Measurements from ENCODE around the gene FAM120B.
"Not testable (repeated sequence)": the region's sequence is repeated elsewhere in the genome, so short reads cannot be mapped to it uniquely, and the experiment has no call there.

FAM120B gene

DNA sequence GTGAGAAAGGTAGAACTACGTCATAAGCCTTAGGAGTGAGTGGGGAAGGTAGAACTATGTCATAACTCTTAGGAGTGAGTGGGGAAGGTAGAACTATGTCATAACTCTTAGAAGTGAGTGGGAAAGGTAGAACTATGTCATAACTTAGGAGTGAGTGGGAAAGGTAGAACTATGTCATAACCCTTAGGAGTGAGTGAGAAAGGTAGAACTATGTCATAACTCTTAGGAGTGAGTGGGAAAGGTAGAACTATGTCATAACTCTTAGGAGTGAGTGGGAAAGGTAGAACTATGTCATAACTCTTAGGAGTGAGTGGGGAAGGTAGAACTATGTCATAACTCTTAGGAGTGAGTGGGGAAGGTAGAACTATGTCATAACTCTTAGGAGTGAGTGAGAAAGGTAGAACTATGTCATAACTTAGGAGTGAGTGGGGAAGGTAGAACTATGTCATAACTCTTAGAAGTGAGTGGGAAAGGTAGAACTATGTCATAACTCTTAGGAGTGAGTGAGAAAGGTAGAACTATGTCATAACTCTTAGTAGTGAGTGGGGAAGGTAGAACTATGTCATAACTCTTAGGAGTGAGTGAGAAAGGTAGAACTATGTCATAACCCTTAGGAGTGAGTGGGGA is 92.3 kb downstream of the FAM120B start:
- not testable (repeated sequence) for DNase-seq

DNA sequence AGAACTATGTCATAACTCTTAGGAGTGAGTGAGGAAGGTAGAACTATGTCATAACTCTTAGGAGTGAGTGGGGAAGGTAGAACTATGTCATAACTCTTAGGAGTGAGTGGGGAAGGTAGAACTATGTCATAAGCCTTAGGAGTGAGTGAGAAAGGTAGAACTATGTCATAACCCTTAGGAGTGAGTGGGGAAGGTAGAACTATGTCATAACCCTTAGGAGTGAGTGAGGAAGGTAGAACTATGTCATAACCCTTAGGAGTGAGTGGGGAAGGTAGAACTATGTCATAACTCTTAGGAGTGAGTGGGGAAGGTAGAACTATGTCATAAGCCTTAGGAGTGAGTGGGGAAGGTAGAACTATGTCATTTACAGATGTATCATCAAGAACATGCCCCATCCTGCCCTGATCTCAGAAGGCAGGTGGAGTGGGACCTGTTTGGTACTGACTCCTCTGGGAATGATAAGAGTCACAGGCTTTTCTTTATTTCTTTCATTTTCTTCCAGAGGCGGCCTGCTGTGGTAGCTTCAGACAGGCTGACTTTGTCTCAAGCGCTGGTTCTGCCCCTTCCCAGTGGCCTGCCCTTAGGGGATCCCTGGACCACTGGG is 93.5 kb downstream of the FAM120B start:
- DNase-seq = not testable (repeated sequence)

DNA sequence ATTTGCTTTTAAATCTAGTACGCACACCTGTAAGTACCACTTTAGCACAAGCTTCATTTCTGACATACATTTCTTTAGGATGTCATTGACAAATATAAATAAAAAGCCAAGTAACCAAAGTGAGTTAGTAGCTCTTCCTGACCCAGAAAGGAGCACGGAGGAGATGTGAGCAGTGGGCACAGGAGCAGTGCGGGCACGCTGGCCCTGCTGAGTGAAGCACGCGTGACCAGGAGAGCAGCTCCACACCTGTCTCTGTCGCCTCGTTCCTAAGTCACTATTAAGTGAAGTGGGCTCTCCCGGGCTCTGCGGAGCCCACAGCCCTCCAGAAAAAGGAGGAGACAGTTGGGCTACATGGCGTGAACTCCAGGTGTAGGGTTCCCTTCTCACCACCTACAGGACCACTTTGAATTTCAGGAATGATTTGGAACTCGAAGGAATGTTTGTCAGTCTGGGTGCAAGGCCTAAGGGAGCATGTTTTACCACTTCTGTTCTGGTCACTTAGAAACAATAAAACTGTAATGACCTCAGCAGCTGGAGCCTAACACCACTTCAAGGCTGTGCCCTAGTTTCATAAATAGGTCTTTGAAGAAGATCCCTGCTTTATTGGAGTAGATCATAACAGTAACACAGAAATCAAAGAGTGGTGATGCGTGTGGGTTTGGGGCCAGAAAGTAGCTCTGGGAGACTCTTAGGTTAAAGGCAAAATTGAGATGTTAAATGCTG is 95.9 kb downstream of the FAM120B start:
- no peak for DNase-seq

DNA sequence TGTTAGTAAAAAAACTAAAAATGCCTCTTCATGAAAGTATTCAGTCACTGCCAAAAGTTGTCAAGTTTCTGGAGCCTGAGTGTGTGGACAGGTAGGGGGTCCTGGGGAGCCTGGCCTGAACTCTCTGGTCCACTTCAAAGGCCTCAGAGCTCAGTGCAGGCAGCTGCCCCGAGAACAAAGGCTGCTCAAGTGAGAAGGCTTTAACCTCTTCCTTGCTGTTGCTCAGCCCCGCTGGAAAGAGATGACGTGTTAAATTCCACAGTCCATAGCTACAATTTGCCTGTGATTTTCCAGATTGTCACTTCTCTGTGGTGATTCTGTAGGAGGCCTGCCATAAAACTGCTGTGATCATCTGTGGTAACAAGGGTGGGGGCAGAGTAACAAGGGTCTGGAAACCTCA is 96.9 kb downstream of the FAM120B start:
- DNase-seq = no peak

DNA sequence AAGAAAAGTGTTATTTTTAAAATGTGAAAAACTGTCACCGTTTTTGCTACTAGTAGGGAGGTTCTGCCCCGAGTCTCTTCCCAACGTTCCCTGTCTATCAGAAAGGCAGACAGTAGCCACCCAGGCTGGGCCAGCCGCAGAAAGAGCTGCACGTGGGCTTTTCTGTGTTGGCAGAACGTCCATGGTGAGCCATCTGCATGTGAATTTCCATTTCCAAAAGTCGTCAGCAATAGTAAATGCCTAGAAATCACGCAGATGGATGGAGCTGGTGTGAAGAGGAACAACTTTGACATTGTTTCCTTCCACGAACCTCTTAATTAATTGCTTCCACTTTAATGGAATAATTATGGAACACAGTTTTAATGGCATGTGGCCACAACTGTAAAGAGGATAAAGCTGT is 97.5 kb downstream of the FAM120B start:
- DNase-seq = no peak

DNA sequence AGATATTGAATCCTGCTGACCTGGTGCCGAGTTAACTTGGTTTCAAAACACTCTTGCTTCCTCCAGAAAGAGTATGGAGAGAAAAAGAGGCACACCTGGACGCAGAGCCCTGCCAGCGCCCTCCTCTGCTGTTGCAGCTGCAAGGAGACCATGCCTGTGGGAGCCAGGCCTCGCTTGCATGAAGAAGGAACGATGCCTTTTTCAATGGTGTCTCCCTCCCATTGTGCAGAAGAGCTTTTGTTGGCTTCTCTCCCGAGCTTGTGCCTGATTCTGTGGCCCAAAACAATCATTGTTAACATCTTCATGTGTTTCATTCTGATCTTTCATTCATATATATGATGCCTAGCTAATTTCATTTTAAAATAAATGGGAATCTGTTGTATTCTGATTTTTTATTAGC is 98.1 kb downstream of the FAM120B start:
- no peak for DNase-seq

DNA sequence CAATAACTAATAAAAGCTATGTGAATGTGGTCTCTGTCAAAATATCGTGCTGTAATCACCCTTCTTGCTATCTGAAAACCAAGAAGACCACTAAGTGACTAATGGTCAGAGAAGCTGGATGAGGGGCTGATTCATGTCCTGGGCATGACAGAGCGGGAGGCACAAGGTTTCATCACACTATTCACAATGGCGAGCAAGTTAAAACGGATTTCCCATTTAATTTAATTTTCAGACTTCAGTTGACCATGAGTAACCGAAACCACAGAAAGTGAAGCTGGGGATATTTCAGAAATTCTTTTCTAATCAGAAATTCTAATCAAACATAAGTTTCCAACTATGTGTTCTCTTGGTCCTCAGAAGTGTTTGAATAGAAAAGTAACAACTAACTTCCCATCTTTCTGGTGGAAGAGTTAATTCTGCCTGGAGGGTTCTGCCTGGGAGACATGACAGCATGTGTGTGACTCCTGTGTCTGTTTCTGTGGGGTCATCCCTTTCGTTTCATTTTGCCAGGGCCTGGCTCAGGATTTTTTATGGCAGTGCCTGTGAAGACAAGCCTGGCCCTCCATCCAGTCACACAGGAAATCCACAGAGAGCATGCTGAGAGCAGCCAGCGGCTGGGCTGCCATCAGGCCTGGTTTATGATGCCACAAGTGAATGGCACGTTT is 98.9 kb downstream of the FAM120B start:
- DNase-seq = no peak

DNA sequence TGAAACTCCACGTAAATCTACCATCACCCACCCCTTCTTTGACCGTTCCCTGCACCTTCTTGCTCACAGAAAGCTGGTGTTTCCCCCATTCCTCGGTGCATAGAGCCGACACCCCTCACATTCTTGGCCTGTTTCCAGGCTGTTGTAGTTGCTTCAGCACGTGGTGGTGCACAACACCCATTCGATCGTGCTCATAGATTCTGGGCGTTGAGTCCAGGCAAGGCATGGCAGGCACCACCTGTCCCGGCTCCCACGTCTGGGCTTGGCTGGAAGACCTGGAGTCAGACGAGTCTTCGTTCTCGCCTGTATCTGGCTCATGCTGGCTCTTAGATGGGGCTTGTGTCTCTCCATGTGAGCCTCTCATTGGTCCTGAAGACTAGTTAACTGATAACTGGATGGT is 100.6 kb downstream of the FAM120B start:
- no peak for DNase-seq

DNA sequence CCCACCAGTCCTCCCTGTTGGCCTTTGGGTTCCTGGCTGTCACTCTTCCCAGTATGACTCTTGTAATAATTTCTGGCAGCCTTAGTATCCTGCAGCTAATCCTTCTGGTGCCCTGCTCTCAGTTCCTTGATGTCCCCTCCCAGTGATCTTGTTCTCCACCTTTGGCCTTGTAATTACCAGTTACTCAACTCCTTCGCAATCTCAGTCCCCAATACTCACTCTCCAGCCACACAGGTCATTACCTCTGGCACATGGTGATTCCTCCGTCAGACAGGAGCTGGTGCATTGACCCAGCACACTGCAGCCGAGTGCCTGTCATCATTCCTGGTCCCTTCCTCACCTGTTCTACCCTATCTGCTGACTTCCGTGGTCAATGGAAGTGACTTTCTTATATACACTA is 101.4 kb downstream of the FAM120B start:
- no peak for DNase-seq

DNA sequence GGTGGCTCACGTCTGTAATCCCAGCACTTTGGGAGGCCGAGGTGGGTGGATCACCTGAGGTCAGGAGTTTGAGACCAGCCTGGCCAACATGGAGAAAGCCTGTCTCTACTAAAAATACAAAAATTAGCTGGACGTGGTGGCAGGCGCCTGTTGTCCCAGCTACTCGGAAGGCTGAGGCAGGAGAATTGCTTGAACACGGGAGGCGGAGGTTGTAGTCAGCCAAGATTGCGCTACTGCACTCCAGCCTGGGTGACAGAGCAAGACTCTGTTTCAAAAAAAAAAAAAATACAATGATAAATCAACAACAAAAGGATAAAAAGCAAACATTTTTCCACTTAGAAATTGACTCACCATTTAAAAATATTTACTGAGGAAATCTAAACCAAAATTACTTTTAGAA is 103.2 kb downstream of the FAM120B start:
- DNase-seq = not testable (repeated sequence)

DNA sequence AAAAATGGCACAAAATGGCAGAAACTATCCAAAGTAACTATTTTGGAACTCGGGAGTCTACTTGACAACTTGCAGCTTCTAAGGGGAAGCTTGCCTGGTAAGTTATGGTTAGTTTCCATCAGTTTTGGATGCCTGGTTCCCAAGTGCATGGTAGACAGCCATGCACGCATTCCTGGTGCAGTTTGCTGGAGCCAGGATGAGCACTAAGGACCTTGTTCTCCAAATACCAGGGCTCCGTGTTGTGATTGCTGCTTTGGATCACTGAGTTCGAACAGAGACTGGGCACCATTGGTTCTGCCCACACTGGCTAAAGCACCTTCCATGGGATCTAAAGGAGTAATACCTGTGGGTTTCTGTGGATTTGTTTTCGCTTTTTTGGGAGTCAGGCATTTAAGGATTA is 103.7 kb downstream of the FAM120B start:
- DNase-seq = no peak

DNA sequence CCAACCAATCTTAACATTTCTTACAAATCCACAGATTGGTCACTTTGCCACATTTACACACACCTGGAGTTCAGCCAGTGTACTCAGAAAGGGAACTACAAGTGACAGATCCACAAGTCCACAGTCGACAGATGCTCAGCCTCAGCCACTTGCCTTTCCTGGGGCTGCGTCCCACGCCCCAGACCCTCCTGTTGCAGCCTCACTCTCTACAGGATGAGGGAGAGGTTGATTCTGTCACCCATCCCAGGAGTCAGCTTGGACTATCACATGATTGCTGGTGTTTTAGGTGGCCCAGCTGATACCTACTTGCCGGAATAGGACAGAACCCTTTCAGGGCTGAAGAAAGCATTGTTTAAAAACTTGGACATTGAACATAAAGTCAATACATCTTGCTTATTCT is 108.8 kb downstream of the FAM120B start:
- DNase-seq = no peak

DNA sequence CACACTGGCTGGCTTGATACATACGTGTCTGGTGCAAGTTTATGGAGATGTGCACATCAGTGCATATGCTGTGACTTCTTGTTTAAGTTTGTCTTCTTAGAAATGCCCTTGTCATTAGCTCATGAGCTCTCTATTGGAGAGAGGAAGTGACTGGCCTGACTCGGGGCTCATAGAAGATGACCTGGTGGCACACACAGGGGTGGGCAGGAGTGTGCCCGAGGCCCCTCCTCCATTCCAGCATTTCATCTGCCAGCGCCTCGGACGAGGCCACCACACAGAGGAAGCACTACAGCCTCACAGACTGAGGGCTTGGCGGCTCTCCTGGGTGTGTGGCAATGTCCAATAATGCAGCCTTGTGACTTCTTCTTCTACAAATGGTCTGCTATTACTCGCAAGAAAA is 109.7 kb downstream of the FAM120B start:
- no peak for DNase-seq

DNA sequence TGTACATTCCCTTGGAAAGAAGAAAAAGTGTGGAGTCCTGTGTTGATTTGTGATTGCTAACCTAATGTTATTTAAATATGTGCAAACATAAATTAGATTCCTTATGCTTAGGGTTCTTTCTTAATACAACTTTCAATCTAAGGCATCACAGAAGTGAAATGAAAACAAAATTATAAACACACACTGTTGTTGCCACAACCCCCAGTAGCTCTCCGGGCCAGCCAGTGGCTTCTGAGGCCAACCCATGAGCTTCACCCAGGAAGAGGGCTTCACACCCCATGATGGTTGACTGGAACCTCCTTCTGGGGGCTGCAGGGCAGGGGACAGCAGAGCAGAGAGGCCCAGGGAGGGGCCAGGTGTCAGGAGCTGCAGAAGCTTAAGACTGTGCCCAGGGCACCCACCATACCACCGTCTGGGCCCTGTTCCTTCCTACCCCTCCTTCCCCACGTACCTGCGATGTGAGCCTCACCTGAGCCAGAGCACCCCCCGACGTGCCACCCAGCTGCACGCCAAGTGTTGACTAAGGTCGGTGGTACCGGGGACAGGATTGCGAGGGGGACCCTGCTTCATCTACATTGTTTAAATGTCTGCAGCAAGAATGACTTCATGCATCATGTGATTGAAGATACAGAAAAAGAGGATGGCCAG is 110.5 kb downstream of the FAM120B start:
- no peak for DNase-seq

DNA sequence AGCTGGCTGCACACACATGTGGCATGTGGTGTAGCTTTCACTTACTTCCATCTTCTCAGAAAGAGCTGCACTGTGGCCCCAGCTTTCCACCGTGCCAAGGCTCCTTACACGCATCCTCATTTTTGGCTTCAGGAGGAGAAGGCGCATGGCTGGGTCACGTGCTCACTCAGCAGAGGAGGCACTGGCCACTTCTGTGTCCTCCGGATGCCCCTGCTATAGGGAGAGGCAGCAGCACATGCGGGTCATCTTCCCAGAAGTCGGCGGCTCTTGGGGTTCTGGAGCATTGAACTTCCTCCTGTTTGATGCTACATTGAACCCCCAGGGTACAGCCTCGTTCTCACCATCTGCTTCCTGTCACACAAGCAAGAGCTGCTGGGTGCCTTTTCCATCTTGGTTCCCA is 111.3 kb downstream of the FAM120B start:
- no peak for DNase-seq

DNA sequence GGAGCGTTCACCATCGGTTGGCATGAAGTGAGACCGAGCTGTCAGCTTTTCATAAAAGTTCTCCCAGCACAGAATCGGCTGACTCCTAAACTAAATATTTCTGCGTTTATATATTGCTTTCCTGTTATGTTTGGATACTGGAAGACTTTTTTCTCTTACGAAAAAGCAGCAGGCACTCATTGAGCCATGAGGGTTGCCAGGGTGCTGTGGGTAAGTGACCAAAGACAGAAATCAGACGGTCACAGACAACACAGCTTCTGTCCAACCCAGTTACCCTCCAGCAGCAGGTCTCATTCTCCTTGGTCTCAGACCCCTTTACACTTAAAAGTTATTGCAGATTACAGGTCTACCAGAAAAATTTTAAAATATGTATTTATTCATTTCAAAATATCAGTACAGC is 113.7 kb downstream of the FAM120B start:
- DNase-seq = no peak

DNA sequence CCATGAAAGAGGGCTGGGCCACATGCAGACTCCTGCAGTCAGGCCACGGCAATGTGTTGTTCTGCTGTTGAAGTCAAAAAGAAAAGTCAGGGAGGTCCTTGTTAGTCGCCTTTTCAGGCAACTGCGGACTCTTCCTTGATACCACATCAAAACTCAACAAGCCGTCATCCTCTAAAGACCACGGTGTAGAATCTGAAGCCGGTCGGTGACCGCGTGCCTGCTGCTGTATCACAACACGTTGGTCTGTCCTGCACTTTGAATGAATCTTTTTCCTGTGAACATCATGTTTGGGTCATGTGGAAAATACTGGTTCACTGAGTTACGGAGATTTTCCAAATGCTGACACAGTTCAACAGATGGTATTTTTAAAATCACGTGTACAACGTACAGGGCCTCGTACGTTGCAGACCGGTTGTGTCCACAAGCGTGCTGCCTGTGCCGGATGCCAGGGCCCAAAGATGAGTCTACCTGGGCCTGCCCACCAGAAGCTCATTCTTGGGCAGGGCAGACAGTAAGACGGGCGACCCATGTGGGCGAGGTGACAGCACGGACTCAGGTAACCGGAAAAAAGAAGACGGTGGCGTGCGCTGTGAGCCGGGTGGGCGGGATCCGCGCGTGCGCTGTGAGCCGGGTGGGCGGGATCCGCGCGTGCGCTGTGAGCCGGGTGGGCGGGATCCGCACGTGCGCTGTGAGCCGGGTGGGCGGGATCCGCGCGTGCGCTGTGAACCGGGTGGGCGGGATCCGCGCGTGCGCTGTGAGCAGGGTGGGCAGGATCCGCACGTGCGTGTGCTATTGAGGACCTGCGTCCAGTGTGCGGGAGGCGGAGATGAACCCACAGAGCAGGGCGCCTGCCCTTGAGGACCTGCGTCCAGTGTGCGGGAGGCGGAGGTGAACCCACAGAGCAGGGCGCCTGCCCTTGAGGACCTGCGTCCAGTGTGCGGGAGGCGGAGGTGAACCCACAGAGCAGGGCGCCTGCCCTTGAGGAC is 114.5 kb downstream of the FAM120B start:
- no peak for DNase-seq

DNA sequence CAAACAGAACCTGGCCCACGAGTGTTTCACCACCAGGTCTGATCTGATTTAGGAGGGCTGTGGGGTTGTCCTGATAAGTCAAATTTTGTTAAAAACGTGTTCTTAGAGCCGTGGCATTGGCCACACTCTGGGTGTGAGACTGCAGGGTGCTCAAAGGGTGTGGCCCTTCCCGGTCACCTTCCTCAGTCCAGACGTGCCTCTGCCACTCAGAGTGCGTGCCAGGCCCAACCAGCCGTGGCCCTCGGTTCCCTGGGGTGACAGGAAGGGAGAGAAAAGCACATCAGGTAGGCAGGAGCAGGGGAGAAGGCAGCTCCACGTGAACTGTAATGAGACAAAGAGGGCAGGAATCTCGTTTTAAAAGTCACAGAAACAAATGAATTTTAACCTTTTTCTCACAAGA is 115.4 kb downstream of the FAM120B start:
- no peak for DNase-seq

DNA sequence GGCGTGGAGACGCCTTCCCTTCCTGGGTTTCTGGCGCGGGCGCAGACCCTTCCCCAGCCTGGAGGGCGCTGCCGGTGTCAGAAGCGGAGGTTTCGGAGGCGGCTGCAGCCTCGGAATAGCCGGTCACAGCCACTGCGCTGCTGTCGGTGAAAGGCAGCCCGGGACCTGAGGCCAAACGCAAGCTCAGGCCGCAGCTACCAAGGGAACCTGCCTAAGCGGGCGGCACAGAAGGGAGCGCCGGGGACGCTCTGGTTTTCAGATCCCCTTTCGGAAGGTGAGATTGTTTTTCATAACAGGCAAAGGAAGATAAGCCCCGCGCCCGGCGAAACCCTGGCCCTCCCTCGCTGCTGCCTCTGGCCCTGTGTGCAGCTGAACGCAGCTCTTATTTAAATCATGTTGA is 116.5 kb downstream of the FAM120B start:
- DNase-seq = no peak

DNA sequence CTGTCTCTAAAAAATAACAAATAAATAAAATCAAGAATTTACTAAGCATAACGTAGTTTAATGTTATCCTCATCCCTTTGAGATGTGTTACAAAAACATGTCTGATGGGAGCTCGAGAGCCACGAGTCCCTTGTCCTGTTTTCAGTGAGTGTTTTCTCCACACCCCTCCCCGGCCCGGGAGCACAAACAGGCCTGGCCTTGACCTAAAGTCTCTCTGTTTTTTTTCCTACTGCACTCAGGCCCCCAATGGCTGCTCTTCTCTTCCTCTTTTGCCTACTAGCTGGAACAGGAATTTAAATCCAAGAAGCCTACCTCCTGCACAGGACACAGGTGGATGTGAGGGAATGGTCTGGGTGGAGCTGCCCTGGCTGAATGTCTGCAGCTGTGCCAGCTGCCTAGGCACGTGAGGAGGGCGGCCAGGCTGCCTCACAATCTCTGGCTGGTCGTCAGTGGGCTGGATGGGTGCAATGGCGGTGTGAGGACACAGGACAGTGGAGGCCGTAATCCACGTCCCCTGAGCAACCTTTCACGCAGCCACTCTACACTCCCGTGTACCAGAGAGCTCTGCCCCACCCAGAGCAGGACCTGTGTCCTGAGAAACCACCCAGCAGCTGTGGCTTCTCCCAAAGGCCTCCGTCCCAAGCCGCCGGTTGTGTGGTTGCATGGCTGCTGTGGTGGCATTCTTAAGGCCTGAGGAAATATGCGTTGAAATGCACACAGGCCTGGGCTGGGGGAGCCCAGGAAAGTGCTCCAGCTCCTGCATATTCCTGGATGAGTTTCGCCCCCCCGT is 117.5 kb downstream of the FAM120B start:
- DNase-seq = no peak

DNA sequence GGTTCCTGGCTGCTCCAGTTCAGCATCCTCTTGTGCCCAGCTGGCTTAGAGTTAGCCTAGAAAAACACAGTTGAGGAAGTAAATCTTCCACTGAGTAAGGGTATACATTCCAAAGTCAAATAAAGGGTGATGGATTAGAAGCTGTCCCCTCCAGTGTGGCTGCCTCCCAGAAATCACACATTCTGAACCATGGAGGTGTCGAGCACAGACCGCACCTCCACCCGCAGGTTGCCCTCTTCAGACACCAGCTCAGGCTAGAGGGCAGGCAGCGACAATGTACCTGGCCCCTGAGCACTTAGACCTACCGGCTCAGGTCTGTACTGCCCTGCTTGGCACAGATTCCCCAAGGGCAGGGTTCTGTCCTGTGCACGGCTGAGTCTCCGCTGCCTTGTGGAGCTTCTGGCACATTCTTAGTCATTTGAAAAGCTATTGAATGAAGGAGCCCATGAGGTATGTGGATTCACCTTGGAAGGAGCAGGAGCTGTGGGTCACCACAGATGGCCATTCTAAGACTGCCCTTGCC is 118.1 kb downstream of the FAM120B start:
- DNase-seq = no peak
